HEK293 (cell line): ENCODE data around the gene EPHB1.

Experiments used
- CTCF ChIA-PET: fragments of 350-600 bp; formaldehyde crosslinking; extraction: SDS; loops from one replicate; lab custom pipeline; 2021; ENCODE audit warnings: antibody characterized with exemption; lab: Yijun Ruan, JAX
- POLR2A ChIA-PET: fragments of 300-600 bp; formaldehyde crosslinking; extraction: SDS; loops from one replicate; lab custom pipeline; 2020; ENCODE audit warnings: antibody characterized with exemption, inconsistent platforms; lab: Yijun Ruan, JAX
- H3K27ac ChIP-seq: fragments of 200-500 bp; sonication (Bioruptor generic); 2 replicates; pipeline ENCODE4 v1.5.1; 2014; ENCODE audit warnings: low read depth, low read length, control low read depth, inconsistent platforms; ENCODE audit errors: extremely low read depth
- H3K36me3 ChIP-seq, 2 experiments: fragments of 200-500 bp in 1 of 2; sonication (Bioruptor generic) in 1 of 2; 1 replicate in 1 of 2; 2 replicates in 1 of 2; pipeline ENCODE4 v1.5.1; 2014 to 2017; ENCODE audit warnings: inconsistent platforms in 2 of 2, low read length in 2 of 2; ENCODE audit not compliant: control insufficient read depth in 2 of 2, insufficient read depth in 1 of 2
- H3K4me1 ChIP-seq: fragments of 200-500 bp; sonication (Bioruptor generic); 2 replicates; pipeline ENCODE4 v1.5.1; 2014; ENCODE audit warnings: mild to moderate bottlenecking, low read length, inconsistent platforms; ENCODE audit not compliant: control insufficient read depth, insufficient read depth
- H3K4me3 ChIP-seq: 2 replicates; pipeline ENCODE4 v1.5.1; 2011; ENCODE audit warnings: low read depth, mild to moderate bottlenecking, control low read depth, low read length, moderate library complexity
- H3K9me3 ChIP-seq: fragments of 200-500 bp; sonication (Bioruptor generic); 2 replicates; pipeline ENCODE4 v1.5.1; 2014; ENCODE audit warnings: low read depth, low read length, inconsistent platforms; ENCODE audit not compliant: control insufficient read depth, insufficient read depth
- FEZF1 ChIP-seq: fragments of 450-650 bp; formaldehyde crosslinking; IDR thresholded peaks from 2 replicates; pipeline ENCODE4 v1.5.1; 2016; ENCODE audit warnings: missing biosample characterization, missing genetic modification characterization
- KLF16 ChIP-seq: fragments of 450-650 bp; formaldehyde crosslinking; IDR thresholded peaks from 2 replicates; pipeline ENCODE4 v1.5.1; 2017; ENCODE audit warnings: missing biosample characterization, missing genetic modification characterization
- OSR2 ChIP-seq: fragments of 450-650 bp; formaldehyde crosslinking; IDR thresholded peaks from 2 replicates; pipeline ENCODE4 v1.5.1; 2016; ENCODE audit warnings: missing biosample characterization, missing genetic modification characterization
- ZBTB17 ChIP-seq: fragments of 450-650 bp; formaldehyde crosslinking; IDR thresholded peaks from 2 replicates; pipeline ENCODE4 v1.5.1; 2016; ENCODE audit warnings: missing biosample characterization, missing genetic modification characterization
- ZFP69B ChIP-seq: fragments of 450-650 bp; formaldehyde crosslinking; IDR thresholded peaks from 2 replicates; pipeline ENCODE4 v1.5.1; 2016; ENCODE audit warnings: missing biosample characterization, missing genetic modification characterization
- ZNF184 ChIP-seq: fragments of 450-650 bp; IDR thresholded peaks from 2 replicates; pipeline ENCODE4 v1.5.1; 2018; ENCODE audit warnings: missing biosample characterization, mild to moderate bottlenecking, missing genetic modification characterization
- ZNF2 ChIP-seq: fragments of 450-650 bp; formaldehyde crosslinking; IDR thresholded peaks from 2 replicates; pipeline ENCODE4 v1.5.1; 2016; ENCODE audit warnings: missing biosample characterization, missing genetic modification characterization
- ZNF529 ChIP-seq: fragments of 450-650 bp; formaldehyde crosslinking; IDR thresholded peaks from 2 replicates; pipeline ENCODE4 v1.5.1; 2017; ENCODE audit warnings: missing genetic modification characterization, missing biosample characterization; ENCODE audit not compliant: insufficient replicate concordance
- ZNF624 ChIP-seq: fragments of 450-650 bp; formaldehyde crosslinking; IDR thresholded peaks from 2 replicates; pipeline ENCODE4 v1.5.1; 2017; ENCODE audit warnings: missing biosample characterization, missing genetic modification characterization
- ZNF654 ChIP-seq: fragments of 450-650 bp; formaldehyde crosslinking; IDR thresholded peaks from 2 replicates; pipeline ENCODE4 v1.5.1; 2016; ENCODE audit warnings: low read depth, missing biosample characterization, missing genetic modification characterization
- ZNF776 ChIP-seq: fragments of 450-650 bp; formaldehyde crosslinking; IDR thresholded peaks from 2 replicates; pipeline ENCODE4 v1.5.0; 2017; ENCODE audit warnings: missing biosample characterization, missing genetic modification characterization, borderline replicate concordance
- ZNF830 ChIP-seq: fragments of 450-650 bp; IDR thresholded peaks from 2 replicates; pipeline ENCODE4 v1.5.0; 2018; ENCODE audit warnings: missing biosample characterization, missing genetic modification characterization, low read depth, mild to moderate bottlenecking, moderate library complexity
- ZSCAN30 ChIP-seq: fragments of 450-650 bp; IDR thresholded peaks from 2 replicates; pipeline ENCODE4 v1.5.1; 2018; ENCODE audit warnings: missing biosample characterization, mild to moderate bottlenecking, missing genetic modification characterization, moderate library complexity
- TF ChIP-seq, protein P1 (sequence below): fragments of 450-650 bp; formaldehyde crosslinking; IDR thresholded peaks from 2 replicates; pipeline ENCODE4 v1.5.1; 2016; ENCODE audit warnings: missing biosample characterization, missing genetic modification characterization, low read depth
- TF ChIP-seq, protein P2 (sequence below): fragments of 450-650 bp; formaldehyde crosslinking; conservative IDR thresholded peaks from 2 replicates; pipeline ENCODE4 v1.5.1; 2016; ENCODE audit warnings: low read depth, missing biosample characterization, missing genetic modification characterization
- TF ChIP-seq, protein P3 (sequence below): fragments of 450-650 bp; formaldehyde crosslinking; IDR thresholded peaks from 2 replicates; pipeline ENCODE4 v1.5.1; 2017; ENCODE audit warnings: missing biosample characterization, missing genetic modification characterization
- TF ChIP-seq, protein P4 (sequence below): sonication (generic); formaldehyde crosslinking; IDR thresholded peaks from 2 replicates; pipeline ENCODE4 v1.8.1; 2022; ENCODE audit warnings: mild to moderate bottlenecking, moderate library complexity, missing genetic modification reagents
- TF ChIP-seq, protein P5 (sequence below): fragments of 450-650 bp; formaldehyde crosslinking; IDR thresholded peaks from 2 replicates; pipeline ENCODE4 v1.5.1; 2016; ENCODE audit warnings: missing biosample characterization, missing genetic modification characterization, borderline replicate concordance

Gene EPHB1

DNA sequence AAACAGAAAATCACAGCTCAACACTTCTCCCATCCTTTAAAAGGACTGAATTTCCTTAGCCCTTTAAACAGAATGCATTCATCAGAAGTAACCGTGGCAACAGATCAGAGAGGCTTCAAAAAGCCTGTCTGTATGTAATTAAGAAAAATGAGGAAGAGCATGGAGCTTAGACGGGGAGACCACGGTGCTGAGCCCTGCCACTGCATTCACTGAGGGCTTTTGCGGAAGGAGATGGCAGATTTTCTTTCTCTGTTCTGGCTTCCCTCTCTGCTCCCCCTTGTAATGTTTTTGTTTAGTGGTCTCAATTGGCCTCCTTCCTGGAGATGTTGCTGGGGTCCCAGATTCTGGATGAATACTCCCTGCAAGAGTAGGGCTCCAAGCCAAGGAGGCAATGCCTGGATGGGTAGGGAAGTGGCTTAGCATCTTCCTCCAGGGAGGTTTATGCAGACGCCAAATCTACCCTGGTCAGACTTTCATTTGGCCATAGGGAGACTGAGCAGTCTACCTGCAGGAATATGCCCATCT is 332.9 kb downstream of the EPHB1 start:
- TF ChIP-seq ZNF624 (no peak), ZNF2 (tag by site-specific recombination) (no peak)
- ChIA-PET POLR2A (no interaction called here), CTCF (no interaction called here)
- no peaks in the 10 kb centered on the region for H3K9me3 ChIP-seq
- H3K36me3 ChIP-seq = no peaks in the 10 kb centered on the region
- H3K4me3 ChIP-seq = no peak overlapping the region
- no peak overlapping the region for H3K27ac ChIP-seq
- no peaks in the 10 kb centered on the region for H3K4me1 ChIP-seq

DNA sequence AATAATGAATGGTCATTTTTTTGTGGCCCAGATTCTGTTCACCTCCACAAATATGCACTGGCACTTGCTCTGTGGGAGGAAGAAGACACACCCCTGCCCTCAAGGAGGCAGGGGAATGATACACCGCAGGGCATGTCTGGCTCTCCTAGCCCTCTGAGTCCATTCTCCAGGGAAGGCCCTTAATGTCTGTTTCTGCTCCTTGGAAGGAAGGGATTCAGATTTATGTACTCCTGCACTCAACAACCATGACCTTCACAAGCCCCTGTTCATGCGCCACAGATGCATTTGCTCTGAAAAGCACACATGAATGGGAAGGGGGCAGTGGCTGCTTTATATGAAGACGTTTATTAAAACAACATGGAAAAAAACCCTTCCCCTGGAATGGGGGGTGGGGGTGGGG is 333.8 kb downstream of the EPHB1 start:
- H3K4me1 ChIP-seq = no peaks in the 10 kb centered on the region
- H3K36me3 ChIP-seq = no peaks in the 10 kb centered on the region
- TF ChIP-seq KLF16 (no peak), ZNF776 (no peak), ZNF830 (tag by site-specific recombination) (no peak), OSR2 (tag by site-specific recombination) (no peak), FEZF1 (tag by site-specific recombination) (no peak), ZFP69B (tag by site-specific recombination) (no peak)
- ChIA-PET POLR2A (no interaction called here), CTCF (interaction anchor here (0.7 kb wide), 1 partner anchor 465 kb away, joined by 4 read pairs; no protein-coding TSS in a partner anchor)
- no peak overlapping the region for H3K27ac ChIP-seq
- H3K9me3 ChIP-seq = no peaks in the 10 kb centered on the region
- no peak overlapping the region for H3K4me3 ChIP-seq

DNA sequence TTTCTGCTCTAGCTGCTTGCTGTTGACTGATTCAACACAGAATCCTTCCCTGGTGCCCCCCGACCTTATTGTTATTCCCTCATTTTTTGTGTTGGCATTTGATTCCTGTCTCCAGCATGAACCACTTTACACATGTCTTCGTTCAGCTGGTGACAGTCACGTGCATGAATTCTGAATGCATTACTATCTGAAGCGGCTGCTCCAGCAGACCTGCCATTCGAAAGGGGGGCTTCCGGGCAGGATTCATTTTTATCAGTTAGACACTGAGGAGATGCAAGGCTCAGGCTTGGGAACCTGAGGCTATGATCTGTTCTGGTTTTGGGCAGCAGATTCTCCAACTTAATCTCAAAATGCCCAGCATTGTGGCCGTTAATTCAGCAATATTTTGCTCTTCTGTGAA is 336.2 kb downstream of the EPHB1 start:
- CTCF ChIA-PET = no interaction called here
- POLR2A ChIA-PET = no interaction called here
- H3K4me1 ChIP-seq = no peaks in the 10 kb centered on the region
- no peak overlapping the region for H3K4me3 ChIP-seq
- H3K9me3 ChIP-seq = no peaks in the 10 kb centered on the region
- no peaks in the 10 kb centered on the region for H3K36me3 ChIP-seq
- H3K27ac ChIP-seq = no peak overlapping the region
- TF ChIP-seq, protein P1, sequence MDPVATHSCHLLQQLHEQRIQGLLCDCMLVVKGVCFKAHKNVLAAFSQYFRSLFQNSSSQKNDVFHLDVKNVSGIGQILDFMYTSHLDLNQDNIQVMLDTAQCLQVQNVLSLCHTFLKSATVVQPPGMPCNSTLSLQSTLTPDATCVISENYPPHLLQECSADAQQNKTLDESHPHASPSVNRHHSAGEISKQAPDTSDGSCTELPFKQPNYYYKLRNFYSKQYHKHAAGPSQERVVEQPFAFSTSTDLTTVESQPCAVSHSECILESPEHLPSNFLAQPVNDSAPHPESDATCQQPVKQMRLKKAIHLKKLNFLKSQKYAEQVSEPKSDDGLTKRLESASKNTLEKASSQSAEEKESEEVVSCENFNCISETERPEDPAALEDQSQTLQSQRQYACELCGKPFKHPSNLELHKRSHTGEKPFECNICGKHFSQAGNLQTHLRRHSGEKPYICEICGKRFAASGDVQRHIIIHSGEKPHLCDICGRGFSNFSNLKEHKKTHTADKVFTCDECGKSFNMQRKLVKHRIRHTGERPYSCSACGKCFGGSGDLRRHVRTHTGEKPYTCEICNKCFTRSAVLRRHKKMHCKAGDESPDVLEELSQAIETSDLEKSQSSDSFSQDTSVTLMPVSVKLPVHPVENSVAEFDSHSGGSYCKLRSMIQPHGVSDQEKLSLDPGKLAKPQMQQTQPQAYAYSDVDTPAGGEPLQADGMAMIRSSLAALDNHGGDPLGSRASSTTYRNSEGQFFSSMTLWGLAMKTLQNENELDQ (tag by site-specific recombination) = no peak
- TF ChIP-seq ZNF184 (tag by site-specific recombination) (no peak), ZBTB17 (tag by site-specific recombination) (no peak), ZSCAN30 (tag by site-specific recombination) (no peak), ZNF529 (tag by site-specific recombination) (no peak), ZNF654 (tag by site-specific recombination) (no peak)
- TF ChIP-seq, protein P2, sequence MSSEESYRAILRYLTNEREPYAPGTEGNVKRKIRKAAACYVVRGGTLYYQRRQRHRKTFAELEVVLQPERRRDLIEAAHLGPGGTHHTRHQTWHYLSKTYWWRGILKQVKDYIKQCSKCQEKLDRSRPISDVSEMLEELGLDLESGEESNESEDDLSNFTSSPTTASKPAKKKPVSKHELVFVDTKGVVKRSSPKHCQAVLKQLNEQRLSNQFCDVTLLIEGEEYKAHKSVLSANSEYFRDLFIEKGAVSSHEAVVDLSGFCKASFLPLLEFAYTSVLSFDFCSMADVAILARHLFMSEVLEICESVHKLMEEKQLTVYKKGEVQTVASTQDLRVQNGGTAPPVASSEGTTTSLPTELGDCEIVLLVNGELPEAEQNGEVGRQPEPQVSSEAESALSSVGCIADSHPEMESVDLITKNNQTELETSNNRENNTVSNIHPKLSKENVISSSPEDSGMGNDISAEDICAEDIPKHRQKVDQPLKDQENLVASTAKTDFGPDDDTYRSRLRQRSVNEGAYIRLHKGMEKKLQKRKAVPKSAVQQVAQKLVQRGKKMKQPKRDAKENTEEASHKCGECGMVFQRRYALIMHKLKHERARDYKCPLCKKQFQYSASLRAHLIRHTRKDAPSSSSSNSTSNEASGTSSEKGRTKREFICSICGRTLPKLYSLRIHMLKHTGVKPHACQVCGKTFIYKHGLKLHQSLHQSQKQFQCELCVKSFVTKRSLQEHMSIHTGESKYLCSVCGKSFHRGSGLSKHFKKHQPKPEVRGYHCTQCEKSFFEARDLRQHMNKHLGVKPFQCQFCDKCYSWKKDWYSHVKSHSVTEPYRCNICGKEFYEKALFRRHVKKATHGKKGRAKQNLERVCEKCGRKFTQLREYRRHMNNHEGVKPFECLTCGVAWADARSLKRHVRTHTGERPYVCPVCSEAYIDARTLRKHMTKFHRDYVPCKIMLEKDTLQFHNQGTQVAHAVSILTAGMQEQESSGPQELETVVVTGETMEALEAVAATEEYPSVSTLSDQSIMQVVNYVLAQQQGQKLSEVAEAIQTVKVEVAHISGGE (tag by site-specific recombination) = no peak
- TF ChIP-seq, protein P3, sequence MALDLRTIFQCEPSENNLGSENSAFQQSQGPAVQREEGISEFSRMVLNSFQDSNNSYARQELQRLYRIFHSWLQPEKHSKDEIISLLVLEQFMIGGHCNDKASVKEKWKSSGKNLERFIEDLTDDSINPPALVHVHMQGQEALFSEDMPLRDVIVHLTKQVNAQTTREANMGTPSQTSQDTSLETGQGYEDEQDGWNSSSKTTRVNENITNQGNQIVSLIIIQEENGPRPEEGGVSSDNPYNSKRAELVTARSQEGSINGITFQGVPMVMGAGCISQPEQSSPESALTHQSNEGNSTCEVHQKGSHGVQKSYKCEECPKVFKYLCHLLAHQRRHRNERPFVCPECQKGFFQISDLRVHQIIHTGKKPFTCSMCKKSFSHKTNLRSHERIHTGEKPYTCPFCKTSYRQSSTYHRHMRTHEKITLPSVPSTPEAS = no peak
- TF ChIP-seq, protein P4, sequence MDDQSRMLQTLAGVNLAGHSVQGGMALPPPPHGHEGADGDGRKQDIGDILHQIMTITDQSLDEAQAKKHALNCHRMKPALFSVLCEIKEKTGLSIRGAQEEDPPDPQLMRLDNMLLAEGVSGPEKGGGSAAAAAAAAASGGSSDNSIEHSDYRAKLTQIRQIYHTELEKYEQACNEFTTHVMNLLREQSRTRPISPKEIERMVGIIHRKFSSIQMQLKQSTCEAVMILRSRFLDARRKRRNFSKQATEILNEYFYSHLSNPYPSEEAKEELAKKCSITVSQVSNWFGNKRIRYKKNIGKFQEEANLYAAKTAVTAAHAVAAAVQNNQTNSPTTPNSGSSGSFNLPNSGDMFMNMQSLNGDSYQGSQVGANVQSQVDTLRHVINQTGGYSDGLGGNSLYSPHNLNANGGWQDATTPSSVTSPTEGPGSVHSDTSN (CRISPR knock-in tag) = no peak
- TF ChIP-seq, protein P5, sequence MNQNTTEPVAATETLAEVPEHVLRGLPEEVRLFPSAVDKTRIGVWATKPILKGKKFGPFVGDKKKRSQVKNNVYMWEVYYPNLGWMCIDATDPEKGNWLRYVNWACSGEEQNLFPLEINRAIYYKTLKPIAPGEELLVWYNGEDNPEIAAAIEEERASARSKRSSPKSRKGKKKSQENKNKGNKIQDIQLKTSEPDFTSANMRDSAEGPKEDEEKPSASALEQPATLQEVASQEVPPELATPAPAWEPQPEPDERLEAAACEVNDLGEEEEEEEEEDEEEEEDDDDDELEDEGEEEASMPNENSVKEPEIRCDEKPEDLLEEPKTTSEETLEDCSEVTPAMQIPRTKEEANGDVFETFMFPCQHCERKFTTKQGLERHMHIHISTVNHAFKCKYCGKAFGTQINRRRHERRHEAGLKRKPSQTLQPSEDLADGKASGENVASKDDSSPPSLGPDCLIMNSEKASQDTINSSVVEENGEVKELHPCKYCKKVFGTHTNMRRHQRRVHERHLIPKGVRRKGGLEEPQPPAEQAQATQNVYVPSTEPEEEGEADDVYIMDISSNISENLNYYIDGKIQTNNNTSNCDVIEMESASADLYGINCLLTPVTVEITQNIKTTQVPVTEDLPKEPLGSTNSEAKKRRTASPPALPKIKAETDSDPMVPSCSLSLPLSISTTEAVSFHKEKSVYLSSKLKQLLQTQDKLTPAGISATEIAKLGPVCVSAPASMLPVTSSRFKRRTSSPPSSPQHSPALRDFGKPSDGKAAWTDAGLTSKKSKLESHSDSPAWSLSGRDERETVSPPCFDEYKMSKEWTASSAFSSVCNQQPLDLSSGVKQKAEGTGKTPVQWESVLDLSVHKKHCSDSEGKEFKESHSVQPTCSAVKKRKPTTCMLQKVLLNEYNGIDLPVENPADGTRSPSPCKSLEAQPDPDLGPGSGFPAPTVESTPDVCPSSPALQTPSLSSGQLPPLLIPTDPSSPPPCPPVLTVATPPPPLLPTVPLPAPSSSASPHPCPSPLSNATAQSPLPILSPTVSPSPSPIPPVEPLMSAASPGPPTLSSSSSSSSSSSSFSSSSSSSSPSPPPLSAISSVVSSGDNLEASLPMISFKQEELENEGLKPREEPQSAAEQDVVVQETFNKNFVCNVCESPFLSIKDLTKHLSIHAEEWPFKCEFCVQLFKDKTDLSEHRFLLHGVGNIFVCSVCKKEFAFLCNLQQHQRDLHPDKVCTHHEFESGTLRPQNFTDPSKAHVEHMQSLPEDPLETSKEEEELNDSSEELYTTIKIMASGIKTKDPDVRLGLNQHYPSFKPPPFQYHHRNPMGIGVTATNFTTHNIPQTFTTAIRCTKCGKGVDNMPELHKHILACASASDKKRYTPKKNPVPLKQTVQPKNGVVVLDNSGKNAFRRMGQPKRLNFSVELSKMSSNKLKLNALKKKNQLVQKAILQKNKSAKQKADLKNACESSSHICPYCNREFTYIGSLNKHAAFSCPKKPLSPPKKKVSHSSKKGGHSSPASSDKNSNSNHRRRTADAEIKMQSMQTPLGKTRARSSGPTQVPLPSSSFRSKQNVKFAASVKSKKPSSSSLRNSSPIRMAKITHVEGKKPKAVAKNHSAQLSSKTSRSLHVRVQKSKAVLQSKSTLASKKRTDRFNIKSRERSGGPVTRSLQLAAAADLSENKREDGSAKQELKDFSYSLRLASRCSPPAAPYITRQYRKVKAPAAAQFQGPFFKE = no peak
